GM18508 (cell line): ENCODE measurements around the gene NID1.
"Not testable (repeated sequence)": the region's sequence is repeated elsewhere in the genome, so short reads cannot be mapped to it uniquely, and the experiment has no call there.

Experiments
- ATAC-seq: cut with Tn5 transposase; IDR thresholded peaks from one replicate; pipeline ENCODE4 v1.9.1; 2021; ENCODE audit warnings: moderate number of reproducible peaks; ENCODE audit not compliant: insufficient read depth, unreplicated experiment

Gene NID1

DNA sequence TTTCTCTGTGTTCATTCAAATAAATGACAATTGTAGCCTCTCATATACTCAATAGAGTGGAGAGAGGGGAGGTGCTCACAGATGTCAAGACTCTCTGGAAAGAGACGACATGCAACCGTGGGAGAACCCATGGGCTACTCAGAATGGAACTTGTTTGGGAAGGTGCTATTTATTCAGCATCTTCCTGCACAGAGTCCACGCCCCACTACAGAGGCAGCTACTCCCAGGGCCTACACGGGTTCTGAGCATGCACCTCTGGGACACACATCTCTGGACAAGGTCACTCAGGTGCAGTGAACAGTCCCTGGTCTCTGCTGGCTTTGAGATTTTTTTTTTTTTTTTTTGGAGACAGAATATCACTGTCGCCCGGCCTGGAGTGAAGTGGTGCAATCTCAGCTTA is 64.1 kb downstream of the NID1 start:
- no peak for ATAC-seq

DNA sequence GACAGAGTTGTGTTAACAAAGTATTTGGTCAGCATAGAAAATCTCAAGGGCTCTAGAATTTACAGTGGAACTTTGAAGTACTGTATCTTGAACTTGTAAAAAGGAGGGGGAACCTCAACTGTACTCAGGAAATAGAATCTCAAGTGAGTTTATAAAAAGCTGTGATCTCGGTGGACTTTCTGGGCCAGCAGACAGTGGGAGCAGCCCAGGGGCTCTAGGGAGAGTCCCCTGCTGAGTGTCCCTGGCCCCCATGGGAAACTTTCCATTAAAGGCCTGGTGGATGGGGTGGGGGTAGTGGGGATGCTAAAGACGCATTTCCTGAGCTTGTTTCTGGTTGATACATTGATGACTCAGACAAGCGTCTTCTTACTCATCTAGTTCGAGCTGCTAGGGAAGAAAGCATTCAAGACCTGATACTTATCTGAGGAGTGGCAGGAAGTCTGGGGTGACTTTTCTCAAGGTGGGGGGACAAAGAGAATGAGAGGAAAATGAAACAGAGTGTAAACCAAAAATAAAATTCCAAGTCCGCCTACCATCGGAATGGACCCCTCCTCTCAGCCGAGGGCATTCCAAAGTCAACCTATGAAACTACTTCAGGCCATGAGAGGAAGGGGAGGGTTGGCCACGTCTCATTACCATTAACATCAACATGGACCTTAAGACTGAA is 65.5 kb downstream of the NID1 start:
- peak; percentile 46 for ATAC-seq

DNA sequence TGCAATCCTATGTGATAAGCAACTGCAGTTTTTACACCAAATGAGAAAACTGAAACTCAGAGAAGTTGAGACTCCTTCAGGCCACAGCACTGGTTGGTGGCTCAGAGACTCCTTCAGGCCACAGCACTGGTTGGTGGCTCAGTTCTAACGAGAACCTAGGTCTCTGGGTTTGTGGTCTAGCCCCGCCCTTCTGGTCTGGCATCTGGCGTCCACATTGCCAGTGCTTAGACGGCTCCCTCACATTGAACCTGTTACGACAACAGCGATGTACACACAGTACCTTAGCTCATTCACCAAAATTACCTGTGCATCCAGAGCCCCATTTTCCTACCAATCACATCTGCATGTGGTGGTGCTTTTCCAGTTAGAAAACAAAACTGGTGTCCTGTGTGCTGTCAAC is 66.1 kb downstream of the NID1 start:
- peak; percentile 2 for ATAC-seq

DNA sequence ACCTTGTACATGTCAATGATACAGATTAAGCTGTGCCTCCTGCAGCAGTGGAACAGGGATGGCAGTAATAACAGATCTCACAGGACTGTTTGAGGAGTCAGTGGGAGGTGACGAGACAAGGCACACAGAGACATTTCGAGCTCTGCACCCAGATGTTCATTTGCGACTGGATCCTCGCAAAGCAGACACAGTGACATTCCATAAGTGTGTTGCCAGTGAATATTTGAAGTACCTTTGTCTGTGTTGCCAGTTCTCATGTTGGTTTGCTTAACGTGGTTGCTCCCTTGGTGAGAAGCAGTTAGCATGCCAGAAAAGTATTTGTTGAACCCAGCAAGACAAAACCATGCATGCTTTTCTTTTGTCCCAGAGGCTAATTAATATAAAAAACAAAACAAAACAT is 67.0 kb downstream of the NID1 start:
- ATAC-seq = no peak

DNA sequence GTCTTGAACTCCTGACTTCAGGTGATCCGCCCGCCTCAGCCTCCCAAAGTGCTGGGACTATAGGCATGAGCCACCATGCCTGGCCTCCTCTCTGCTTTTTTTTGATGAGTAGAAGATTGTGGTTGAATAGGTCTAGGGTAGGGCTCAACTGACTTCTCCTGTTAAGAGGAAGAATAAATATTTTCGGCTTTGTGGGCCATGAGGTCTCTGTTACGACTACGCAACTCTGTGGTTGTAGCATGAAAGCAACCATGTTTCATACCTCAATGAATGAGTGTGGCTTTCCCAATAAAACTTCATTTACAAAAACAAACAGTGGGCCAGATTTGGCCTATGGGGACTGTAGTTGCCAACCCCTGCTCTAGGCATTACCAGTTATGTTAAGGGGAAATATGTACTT is 67.8 kb downstream of the NID1 start:
- no peak for ATAC-seq

DNA sequence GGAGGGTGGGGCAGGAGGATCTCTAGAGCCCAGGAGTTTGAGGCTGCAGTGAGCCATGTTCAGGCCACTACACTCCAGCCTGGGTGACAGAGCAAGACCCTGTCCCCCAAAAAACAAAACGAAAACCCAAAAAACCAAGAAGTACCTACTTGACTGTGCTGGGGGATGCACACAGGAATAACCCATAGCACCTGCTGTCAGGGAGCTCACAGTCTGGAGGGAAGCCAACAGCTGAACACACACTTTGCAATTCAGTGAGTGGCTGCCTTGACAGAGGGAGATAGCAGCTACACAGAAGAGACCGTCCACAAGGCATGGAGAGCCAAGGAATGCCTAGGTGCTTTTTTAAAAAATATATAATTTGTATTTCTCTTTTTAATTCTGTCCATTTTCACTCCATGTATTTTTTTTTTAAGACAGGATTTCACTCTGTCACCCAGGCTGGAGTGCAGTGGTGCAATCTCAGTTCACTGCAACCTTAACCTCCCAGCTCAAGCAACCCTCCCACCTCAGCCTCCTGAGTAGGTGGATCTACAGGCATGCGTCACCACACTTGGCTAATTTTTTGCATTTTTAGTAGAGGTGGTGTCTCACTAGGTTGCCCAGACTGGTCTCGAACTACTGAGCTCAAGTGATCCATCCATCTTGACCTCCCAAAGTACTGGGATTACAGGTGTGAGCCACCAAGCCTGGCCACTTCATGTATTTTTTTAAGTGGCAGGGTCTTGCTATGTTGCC is 68.7 kb downstream of the NID1 start:
- no peak for ATAC-seq

DNA sequence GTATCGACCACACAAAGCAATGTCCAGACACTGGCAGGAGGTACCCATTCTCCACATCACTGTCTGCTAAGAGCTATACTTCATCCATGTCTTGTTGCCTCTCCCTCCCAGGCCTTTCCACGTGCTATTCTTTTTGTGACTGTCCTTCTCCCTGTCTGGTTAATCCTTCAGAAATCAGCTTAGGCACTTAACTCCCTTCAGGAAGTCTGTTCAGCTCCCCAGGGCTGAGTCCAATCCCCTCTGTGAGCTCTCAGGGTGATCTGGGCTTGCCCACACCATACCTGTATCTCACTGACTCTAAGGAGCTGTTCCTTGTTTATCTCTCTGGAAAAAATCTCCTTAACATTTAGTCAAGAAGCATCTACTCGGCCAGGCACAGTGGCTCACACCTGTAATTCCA is 69.4 kb downstream of the NID1 start:
- no peak for ATAC-seq

DNA sequence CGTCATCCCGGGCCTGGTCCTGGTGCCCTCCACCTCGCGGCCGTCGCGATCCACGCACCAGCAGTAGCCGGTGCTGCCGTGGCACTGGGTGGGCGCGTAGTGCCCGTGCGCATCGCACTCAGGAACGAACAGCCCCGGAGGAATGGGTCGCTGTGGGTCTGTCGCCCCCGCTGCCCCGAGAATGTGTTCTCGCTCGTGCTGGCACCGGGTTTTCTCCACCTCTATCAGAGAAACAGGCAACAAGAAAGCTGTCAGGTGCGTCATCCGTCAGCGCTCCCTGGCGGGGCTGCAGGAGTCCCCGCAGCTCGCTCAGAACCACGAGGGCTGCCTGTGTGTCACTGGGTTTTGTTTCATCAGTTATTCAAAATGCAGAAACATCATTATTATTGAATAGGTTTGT is 71.2 kb downstream of the NID1 start:
- no peak for ATAC-seq

DNA sequence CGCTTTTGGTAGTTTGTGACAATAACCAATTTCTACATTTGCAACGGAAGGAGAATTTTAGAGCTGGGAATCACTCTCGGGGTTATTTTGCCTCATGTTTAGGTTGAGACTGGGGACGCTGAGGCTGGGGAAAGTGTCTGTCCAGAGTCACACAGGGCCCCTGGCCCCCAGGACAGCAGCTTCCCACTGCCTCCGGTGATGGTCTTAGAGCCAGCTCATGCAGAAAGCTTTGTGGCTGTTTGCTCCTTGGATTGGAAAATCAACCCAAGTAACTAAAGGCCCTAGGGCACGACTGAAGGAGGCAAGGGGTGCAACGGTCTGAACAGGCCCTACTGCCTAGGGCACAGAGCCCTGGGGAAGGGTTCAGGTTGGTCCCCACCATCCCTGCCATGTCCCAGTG is 72.0 kb downstream of the NID1 start:
- ATAC-seq = no peak

DNA sequence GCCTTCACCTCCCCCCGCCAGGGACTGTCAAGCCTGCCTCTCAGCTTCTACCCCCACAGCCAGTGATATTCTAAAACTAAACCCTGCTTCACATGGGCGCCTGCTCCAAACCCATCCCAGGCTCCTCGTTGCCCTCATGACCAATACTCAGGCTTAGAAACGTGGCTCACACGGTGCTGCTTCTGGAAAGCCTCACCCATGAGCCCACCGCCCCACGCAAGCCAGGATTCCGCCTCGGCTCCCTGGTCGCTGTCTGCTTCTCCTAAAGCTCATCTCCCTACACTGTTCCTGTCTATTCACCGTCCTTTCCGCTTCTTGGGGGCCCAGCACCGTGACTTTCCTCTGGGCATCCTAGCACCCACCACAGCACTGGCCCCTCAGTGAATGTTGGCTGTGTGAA is 72.5 kb downstream of the NID1 start:
- ATAC-seq = no peak

DNA sequence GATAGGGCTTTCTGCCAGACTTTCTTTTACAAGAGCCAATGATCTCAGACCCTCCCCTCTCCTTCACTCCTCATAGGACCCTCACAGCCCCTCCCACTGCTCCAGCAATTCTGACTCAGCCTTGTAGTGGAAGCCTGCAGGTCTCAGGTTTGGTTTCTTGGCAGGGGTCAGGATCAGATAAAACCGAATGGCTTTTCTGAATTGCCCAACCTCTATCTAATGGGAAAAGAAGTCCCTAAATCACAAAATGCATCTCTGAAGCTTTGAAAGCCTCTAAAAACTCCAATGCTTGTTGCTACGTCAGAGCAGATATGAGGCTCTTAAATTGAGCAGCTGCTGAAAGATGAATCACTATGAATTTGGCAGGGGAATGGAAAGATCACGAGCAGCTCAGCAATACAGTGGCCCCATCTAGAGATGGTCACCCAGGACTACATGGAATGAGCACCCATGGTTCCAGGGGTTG is 74.5 kb downstream of the NID1 start:
- no peak for ATAC-seq

DNA sequence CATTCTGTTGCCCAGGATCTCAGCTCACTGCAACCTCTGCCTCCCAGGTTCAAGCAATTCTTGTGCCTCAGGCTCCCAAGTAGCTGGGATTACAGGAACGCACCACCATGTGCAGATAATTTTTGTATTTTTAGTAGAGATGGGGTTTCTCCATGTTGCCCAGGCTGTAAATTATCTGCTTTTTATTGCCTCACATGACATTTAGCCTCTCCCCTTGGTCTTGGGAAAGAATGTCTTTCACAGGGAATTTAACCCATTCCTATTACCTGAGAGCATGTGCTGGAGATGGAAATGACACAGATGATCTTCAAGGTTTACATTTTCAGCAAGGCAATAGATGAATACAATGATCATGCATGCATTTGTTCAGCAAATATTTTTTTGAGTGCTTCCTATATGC is 75.8 kb downstream of the NID1 start:
- ATAC-seq = no peak

DNA sequence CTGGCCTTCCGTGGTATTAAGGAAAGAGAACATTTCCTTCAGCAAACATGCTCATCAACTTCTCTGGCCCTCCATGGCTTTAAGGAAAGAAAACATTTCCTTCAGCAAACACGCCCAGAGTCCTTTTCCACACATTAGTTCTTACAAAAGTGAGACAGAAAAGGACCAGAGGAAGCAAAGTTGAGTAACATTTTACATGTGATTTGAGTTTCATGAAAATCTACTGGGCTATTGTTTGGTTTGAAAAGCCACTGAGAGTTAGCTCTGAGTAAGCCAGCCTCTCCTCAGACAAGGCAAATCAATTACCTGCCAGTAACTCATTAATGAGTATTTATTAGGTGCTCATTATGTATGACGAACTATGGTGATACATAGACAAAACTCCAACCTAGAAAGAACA is 78.0 kb downstream of the NID1 start:
- no peak for ATAC-seq

DNA sequence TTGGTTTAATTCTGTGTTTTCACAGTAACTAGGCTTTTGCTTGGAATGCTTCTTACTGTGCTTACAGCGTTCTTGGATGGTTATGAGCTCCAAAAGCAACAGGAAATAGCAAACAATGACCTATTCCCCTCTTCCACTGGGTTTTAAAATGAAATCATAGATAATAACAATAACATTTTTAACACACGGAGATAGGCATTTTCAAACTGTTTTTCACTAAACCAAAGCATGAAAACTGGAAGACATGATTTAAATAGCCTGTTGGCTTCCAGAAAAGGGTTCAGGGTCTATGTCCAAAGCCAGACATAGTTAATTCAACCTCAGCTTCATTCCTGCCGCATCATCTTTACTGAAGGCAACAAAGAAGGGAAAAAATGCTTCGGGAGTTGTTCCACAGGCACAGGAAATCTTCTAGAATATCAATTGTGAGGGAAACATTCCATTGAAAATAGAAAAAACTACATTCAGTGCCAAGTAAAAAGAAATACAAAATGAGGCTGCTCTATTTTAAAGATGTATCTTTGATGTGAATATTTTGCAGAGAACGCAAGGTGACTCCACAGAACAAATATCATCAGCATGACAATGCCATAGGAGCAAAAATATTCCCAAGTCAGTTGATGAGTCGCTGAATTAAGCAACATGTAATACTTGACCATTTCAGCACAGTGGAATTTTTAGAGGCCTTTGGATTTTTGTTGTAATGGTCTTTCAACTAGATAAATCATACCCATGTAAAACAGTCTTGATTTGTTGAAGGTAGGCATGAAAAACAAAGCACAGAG is 80.7 kb downstream of the NID1 start:
- ATAC-seq = no peak

DNA sequence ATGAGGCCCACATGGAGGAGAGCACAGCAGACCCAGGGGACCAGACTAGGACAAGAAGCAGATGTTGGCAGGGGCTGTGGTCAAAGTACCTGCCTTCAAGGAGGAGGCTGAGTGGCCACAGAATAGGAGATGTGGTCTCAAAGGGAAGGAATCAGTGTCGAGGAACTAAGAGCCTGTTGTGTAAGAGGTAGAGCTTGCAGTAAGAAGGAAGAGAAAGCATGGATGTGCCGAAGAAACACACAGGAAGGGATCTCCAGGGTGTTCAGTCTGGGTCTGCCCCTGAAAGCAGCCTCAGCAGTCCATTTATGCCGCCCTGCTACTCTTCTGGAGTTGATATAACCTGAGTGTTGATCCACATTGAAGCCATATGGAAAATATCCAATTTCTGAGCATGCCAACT is 83.9 kb downstream of the NID1 start:
- no peak for ATAC-seq

DNA sequence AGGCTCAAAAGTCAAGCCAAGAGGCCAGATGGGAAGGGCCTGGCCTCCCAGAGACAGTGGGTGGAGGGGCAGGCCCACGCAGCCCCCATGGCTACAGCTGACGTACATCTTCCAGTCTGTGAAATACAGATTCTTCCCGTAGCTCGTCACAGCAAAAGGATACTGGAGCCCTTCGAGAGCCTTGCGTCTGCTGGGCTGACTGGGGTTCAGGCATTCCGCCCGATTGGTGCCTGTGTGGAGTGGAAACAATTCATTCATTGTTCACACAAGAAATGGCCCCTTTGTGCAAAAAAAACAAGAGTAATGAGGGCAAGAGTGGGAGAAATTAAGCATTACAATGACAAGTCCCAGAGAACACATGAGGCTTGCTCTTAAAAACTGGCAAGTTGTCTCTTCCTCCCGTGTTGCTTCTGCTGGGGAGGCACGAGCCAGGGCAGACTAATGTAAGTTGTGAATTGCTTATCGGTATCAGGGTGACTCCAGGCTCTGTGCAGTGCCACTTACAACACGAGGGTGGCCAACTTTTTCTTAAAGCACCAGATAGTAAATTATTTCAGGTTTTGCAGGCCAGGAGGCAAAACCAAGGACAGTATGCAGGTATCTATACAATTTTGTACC is 85.1 kb downstream of the NID1 start:
- ATAC-seq = no peak

DNA sequence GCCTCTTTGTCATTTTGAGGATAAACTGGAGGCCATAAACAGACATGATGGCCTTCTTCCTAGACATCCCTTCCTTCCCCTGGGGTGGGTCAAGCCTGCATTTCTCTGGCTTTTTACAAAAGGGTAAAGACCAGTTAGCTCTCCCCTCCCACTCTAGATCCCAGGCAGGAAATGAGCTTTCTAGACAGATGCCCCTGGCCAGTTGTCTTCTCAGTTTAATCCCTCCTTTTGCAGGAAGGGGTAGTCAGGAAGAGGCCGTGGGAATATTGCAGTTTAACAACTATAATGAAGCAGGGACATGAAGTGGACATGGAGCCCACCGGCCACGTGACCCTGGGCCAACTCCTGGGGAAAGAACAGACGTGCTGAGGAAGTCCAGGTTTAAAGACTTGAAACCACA is 85.7 kb downstream of the NID1 start:
- ATAC-seq = no peak

DNA sequence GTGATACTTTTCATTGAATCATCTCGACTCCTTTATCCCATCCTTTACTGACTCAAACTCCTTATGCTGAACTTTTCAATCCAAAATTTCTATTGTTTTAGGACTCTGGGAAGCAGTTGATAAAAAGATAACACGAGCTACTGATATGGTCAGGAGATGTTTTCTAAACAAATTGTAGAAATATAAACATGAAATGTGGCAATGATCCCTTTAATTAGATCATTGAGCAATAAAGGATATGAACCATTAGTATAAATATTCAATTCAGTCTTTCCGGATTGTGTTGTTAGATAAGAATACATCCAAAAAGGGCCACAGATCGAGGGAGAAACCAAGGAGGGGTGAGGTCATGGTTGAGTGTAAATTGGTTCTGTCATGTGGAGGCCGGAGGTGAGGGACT is 88.4 kb downstream of the NID1 start:
- ATAC-seq = no peak

DNA sequence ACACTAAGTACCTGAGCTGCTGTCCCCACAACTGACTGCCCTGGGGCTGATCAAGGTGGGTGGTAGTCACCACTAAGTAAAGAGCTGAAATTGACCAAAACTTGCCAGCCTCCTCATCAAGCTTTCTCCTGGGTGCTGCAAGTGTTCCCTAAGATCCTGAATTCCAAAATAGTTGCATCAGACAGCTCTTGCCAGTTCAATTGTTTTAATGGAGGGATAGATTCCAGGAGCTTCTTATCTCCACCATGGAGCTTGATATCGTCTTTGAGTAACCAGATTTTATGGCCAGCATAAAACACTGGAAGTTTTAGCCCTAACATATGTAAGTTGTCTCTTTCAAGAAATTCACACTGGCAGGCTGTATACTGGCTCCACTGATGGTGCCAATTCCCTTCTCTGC is 90.3 kb downstream of the NID1 start:
- ATAC-seq = no peak

DNA sequence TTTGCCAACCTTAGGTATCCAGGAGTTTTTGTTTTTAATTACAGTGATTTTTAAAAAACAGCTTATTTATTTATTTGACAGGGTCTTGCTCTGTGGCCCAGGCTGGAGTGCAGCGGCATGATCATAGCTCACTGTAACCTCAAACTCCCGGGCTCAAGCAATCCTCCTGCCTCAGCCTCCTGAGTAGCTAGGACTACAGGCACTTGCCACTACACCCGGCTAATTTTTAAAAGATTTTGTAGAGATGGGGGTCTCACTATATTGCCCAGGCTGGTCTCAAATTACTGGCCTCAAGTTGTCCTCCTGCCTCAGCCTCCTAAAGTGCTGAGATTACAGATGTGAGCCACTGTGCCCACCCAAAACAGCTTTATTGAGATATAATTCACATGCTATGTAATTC is 92.2 kb downstream of the NID1 start:
- not testable (repeated sequence) for ATAC-seq

DNA sequence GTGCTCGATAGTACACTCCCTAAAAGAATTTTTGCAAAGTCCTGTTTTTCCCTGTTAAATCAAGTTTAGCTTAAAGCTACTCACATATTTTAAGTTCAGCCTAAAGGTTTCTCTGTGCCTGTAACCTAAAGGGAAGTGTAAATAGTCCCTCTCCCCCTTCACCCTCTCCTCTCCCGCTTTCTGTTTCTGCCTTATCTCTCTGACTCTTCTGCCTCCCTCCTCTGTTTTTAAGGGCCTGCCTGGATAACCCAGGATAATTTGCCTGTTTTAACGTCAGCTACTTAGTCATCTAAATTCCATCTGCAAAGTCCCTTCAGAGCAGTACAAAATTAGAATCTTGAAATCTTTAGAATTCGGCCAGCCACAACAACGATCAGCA is 92.6 kb downstream of the NID1 start:
- ATAC-seq = peak; percentile 25
